ENCODE measurements around the gene ANKRD45. TPM values are rescaled to one million over a fixed set of nuclear protein-coding genes. Genes with fewer than 3 reads are reported as not detected.
"Not testable (repeated sequence)": the region's sequence is repeated elsewhere in the genome, so short reads cannot be mapped to it uniquely, and the experiment has no call there.

The ANKRD45 gene
- total and polyA plus RNA-seq, 2 experiments from 2014 or later, result 0.16 TPM; not detected in 1

DNA sequence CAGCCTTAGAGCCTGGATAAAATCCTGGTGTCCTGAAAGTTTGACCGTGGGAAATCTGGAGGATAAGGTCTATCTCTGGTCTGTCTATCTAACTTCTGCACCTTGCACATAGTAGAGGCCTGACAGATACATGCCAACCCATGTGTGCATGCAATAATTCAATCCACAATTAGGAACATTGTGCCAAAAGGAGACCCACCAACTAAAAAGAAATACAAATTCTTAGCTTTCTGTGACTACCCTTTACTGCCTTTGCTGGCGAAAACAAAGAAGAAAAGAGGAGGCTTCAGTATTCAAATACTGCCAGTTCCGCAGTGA, 44.7 kb upstream of the ANKRD45 start:
- Histone ChIP-seq H3K9me2 (ENCODE audit: insufficient read depth) (no peaks in the 10 kb centered on the region), H3K79me2 (ENCODE audit: insufficient read depth) (peaks cover 41% of the 10 kb centered on the region), H3K4me2 (ENCODE audit: unreplicated experiment) (peak overlapping the region; percentile 94), H3K9me3 (ENCODE audit: low read depth) (no peaks in the 10 kb centered on the region), H3K9ac (peak overlapping the region; percentile 84), H3K4me3 (peak overlapping the region; percentile 90), H3K27ac (peak overlapping the region; percentile 71), H3K4me1 (ENCODE audit: insufficient read depth) (peaks cover 24% of the 10 kb centered on the region), H4K20me1 (ENCODE audit: insufficient read depth) (no peaks in the 10 kb centered on the region), H2AFZ (peak overlapping the region; percentile 100), H3K27me3 (replicated peaks; ENCODE audit: insufficient read depth) (no peaks in the 10 kb centered on the region), H3K36me3 (ENCODE audit: low read depth) (no peaks in the 10 kb centered on the region), H3F3A (ENCODE audit: insufficient read depth) (peaks cover 14% of the 10 kb centered on the region)
- no peak for DNase-seq
- WGBS, 2 experiments (ENCODE audit: low coverage in 1 of 2, low lambda C conversion rate in 2 of 2, missing lambda C conversion rate in 2 of 2), result 62 to 65% methylated on average over 3 of the region's 3 CpGs
- no peak for TF ChIP-seq EZH2phosphoT487 (IDR thresholded peaks at IDR 0.05; ENCODE audit: insufficient read depth, low read depth)
- in situ Hi-C loops (cut with MboI), result no loop called here

DNA sequence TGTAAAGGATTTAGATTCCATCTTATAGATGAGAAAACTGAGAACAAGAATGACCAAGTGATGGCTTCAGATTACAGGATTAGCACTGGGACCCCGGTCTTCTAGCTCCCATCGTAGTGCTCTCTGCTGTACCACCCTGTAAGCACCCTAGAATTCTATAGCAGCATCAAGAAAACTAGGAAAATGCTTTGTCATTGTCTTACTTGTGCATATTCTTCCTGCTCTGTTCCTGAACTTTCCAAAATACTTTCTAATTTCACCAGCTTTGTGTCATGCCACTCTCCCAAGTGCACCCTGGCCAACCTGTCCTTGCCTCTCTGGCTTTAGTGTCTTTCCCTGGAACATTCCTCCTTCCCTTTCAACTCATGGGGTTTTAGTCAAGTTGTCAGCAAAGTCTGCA, 39.1 kb upstream of the ANKRD45 start:
- no peak for TF ChIP-seq EZH2phosphoT487 (IDR thresholded peaks at IDR 0.05; ENCODE audit: insufficient read depth, low read depth)
- no peak for TF ChIP-seq EZH2 (IDR thresholded peaks at IDR 0.05; ENCODE audit: insufficient read depth, poor library complexity, severe bottlenecking)
- H3F3A ChIP-seq (ENCODE audit: insufficient read depth), result no peaks in the 10 kb centered on the region
- H3K4me1 ChIP-seq (ENCODE audit: insufficient read depth), result no peaks in the 10 kb centered on the region
- H3K4me3 ChIP-seq, result no peak overlapping the region
- H3K36me3 ChIP-seq (ENCODE audit: low read depth), result no peaks in the 10 kb centered on the region
- no peaks in the 10 kb centered on the region for H3K79me2 ChIP-seq (ENCODE audit: insufficient read depth)
- H4K20me1 ChIP-seq (ENCODE audit: insufficient read depth), result no peaks in the 10 kb centered on the region
- no peak overlapping the region for H3K27ac ChIP-seq
- no peak overlapping the region for H3K4me2 ChIP-seq (ENCODE audit: unreplicated experiment)
- 13 to 21% methylated on average over 2 of the region's 2 CpGs for WGBS, 2 experiments (ENCODE audit: low coverage in 1 of 2, low lambda C conversion rate in 2 of 2, missing lambda C conversion rate in 2 of 2)
- no peaks in the 10 kb centered on the region for H3K9me2 ChIP-seq (ENCODE audit: insufficient read depth)
- no peaks in the 10 kb centered on the region for H3K9me3 ChIP-seq (ENCODE audit: low read depth)
- in situ Hi-C loops (cut with MboI), result no loop called here
- peaks cover 5% of the 10 kb centered on the region; the same call in 1 of the 2 replicates for H3K27me3 ChIP-seq (replicated peaks; ENCODE audit: insufficient read depth)
- DNase-seq, result no peak
- no peak overlapping the region for H2AFZ ChIP-seq
- no peak overlapping the region for H3K9ac ChIP-seq

DNA sequence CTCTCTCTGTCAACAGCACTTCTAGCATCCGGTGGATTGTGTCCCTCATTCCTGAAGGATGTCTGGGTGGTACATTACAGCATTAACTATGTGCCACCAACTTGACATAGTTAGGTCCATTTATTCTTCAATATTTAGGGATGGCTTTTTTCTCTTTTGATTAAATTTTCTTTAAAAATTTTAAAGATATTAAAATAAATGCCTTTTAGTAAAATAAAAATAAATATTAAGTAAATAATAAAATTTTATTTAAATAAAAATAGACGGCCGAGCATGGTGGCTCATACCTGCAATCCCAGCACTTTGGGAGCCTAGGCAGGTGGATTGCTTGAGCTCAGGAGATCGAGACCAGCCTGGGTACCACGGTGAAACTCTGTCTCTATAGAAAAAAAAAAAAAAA, 35.5 kb upstream of the ANKRD45 start:
- TF ChIP-seq EZH2phosphoT487 (IDR thresholded peaks at IDR 0.05; ENCODE audit: insufficient read depth, low read depth) (no peak), EZH2 (IDR thresholded peaks at IDR 0.05; ENCODE audit: insufficient read depth, poor library complexity, severe bottlenecking) (no peak)
- Histone ChIP-seq H3K4me3 (no peak overlapping the region), H3F3A (ENCODE audit: insufficient read depth) (no peaks in the 10 kb centered on the region), H4K20me1 (ENCODE audit: insufficient read depth) (no peaks in the 10 kb centered on the region), H3K27me3 (replicated peaks; ENCODE audit: insufficient read depth) (peaks cover 5% of the 10 kb centered on the region; the same call in 1 of the 2 replicates), H3K79me2 (ENCODE audit: insufficient read depth) (no peaks in the 10 kb centered on the region), H3K36me3 (ENCODE audit: low read depth) (no peaks in the 10 kb centered on the region), H3K4me1 (ENCODE audit: insufficient read depth) (no peaks in the 10 kb centered on the region), H3K9ac (no peak overlapping the region), H2AFZ (no peak overlapping the region), H3K27ac (no peak overlapping the region), H3K4me2 (ENCODE audit: unreplicated experiment) (no peak overlapping the region), H3K9me3 (ENCODE audit: low read depth) (no peaks in the 10 kb centered on the region), H3K9me2 (ENCODE audit: insufficient read depth) (no peaks in the 10 kb centered on the region)
- 36 to 42% methylated on average over 5 of the region's 5 CpGs for WGBS, 2 experiments (ENCODE audit: low coverage in 1 of 2, low lambda C conversion rate in 2 of 2, missing lambda C conversion rate in 2 of 2)
- in situ Hi-C loops (cut with MboI), result no loop called here
- DNase-seq, result no peak

DNA sequence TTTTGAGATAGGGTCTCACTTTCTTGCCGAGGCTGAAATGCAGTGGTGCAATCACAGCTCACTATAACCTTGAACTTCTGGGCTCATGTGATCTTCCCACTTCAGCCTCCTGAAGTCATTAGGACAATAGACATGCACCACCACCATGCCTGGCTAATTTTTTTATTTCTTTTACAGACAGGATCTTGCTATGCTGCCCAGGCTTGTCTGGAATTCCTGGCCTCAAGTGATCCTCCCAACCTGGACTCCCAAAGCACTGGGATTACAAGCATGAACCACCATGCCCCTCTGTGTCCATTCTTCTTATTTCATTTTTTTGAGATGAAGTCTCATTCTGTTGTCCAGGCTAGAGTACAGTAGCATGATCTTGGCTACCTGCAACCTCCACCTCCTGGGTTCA, 33.1 kb upstream of the ANKRD45 start:
- Histone ChIP-seq H3K9ac (no peak overlapping the region), H3K79me2 (ENCODE audit: insufficient read depth) (no peaks in the 10 kb centered on the region), H4K20me1 (ENCODE audit: insufficient read depth) (no peaks in the 10 kb centered on the region), H3K27me3 (replicated peaks; ENCODE audit: insufficient read depth) (no peaks in the 10 kb centered on the region), H3K4me2 (ENCODE audit: unreplicated experiment) (no peak overlapping the region), H3K4me3 (no peak overlapping the region), H3F3A (ENCODE audit: insufficient read depth) (no peaks in the 10 kb centered on the region), H3K27ac (no peak overlapping the region), H3K9me2 (ENCODE audit: insufficient read depth) (no peaks in the 10 kb centered on the region), H2AFZ (no peak overlapping the region), H3K36me3 (ENCODE audit: low read depth) (no peaks in the 10 kb centered on the region), H3K9me3 (ENCODE audit: low read depth) (no peaks in the 10 kb centered on the region), H3K4me1 (ENCODE audit: insufficient read depth) (no peaks in the 10 kb centered on the region)
- 77 to 78% methylated on average over 1 of the region's 1 CpG for WGBS, 2 experiments (ENCODE audit: low coverage in 1 of 2, low lambda C conversion rate in 2 of 2, missing lambda C conversion rate in 2 of 2)
- no peak for TF ChIP-seq EZH2phosphoT487 (IDR thresholded peaks at IDR 0.05; ENCODE audit: insufficient read depth, low read depth)
- no peak for TF ChIP-seq EZH2 (IDR thresholded peaks at IDR 0.05; ENCODE audit: insufficient read depth, poor library complexity, severe bottlenecking)
- DNase-seq, result no peak
- in situ Hi-C loops (cut with MboI), result no loop called here

DNA sequence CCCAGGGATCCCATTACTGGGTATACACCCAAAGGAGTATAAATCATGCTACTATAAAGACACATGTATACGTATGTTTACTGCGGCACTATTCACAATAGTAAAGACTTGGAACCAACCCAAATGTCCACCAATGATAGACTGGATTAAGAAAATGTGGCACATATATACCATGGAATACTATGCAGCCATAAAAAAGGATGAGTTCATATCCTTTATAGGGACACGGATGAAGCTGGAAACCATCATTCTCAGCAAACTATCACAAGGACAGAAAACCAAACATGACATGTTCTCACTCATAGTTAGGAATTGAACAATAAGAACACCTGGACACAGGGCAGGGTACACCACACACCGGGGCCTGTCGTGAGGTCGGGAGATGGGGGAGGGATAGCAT, 31.6 kb upstream of the ANKRD45 start:
- 64 to 66% methylated on average over 6 of the region's 6 CpGs for WGBS, 2 experiments (ENCODE audit: low coverage in 1 of 2, low lambda C conversion rate in 2 of 2, missing lambda C conversion rate in 2 of 2)
- H3K27ac ChIP-seq; in situ Hi-C loops (cut with MboI): not testable (repeated sequence)

More for the DNA sequence above, 31.6 kb upstream of the ANKRD45 start:
- not testable (repeated sequence) for H2AFZ ChIP-seq; H3K4me3 ChIP-seq; H4K20me1 ChIP-seq (ENCODE audit: insufficient read depth); H3K4me2 ChIP-seq (ENCODE audit: unreplicated experiment); DNase-seq; H3K79me2 ChIP-seq (ENCODE audit: insufficient read depth); H3K27me3 ChIP-seq (replicated peaks; ENCODE audit: insufficient read depth); H3K4me1 ChIP-seq (ENCODE audit: insufficient read depth); H3K9me3 ChIP-seq (ENCODE audit: low read depth); H3K9ac ChIP-seq; H3F3A ChIP-seq (ENCODE audit: insufficient read depth); H3K36me3 ChIP-seq (ENCODE audit: low read depth); H3K9me2 ChIP-seq (ENCODE audit: insufficient read depth)

Data from GM23248 (cell line).